HG03432 (cell line): Measurements from ENCODE around the gene ADARB2.

Experiments used
- ATAC-seq: cut with Tn5 transposase; IDR thresholded peaks from one replicate; pipeline ENCODE4 v1.9.1; 2021; ENCODE audit warnings: mild to moderate bottlenecking, moderate library complexity; ENCODE audit not compliant: unreplicated experiment

ADARB2 gene

GRCh38 chr10:1532636-1533035, 204.7 kb downstream of the ADARB2 start:
- no peak for ATAC-seq

GRCh38 chr10:1531883-1532597, 205.3 kb downstream of the ADARB2 start:
- no peak for ATAC-seq

- no peak for ATAC-seq
These were observed 206.3 kb downstream of the ADARB2 start for GRCh38 chr10:1530871-1531517.

- no peak for ATAC-seq
These were observed 207.4 kb downstream of the ADARB2 start for GRCh38 chr10:1529806-1530413.

GRCh38 chr10:1527951-1528350, 209.4 kb downstream of the ADARB2 start:
- no peak for ATAC-seq

GRCh38 chr10:1526436-1527055, 210.8 kb downstream of the ADARB2 start:
- ATAC-seq: no peak

- ATAC-seq: no peak
These were observed 211.8 kb downstream of the ADARB2 start for GRCh38 chr10:1525354-1526162.

- no peak for ATAC-seq
These were observed 212.8 kb downstream of the ADARB2 start for GRCh38 chr10:1524540-1524939.

GRCh38 chr10:1523221-1523620, 214.1 kb downstream of the ADARB2 start:
- ATAC-seq: no peak

- ATAC-seq: no peak
These were observed 215.1 kb downstream of the ADARB2 start for GRCh38 chr10:1522237-1522636.

GRCh38 chr10:1521741-1522140, 215.6 kb downstream of the ADARB2 start:
- ATAC-seq: no peak

- no peak for ATAC-seq
These were observed 216.3 kb downstream of the ADARB2 start for GRCh38 chr10:1520909-1521565.

- no peak for ATAC-seq
These were observed 217.9 kb downstream of the ADARB2 start for GRCh38 chr10:1519391-1519790.

- no peak for ATAC-seq
These were observed 219.6 kb downstream of the ADARB2 start for GRCh38 chr10:1517684-1518083.

- ATAC-seq: no peak
These were observed 220.7 kb downstream of the ADARB2 start for GRCh38 chr10:1516492-1517165.

GRCh38 chr10:1515780-1516491, 221.4 kb downstream of the ADARB2 start:
- no peak for ATAC-seq

- ATAC-seq: no peak
These were observed 222.1 kb downstream of the ADARB2 start for GRCh38 chr10:1515121-1515779.

GRCh38 chr10:1514681-1515080, 222.6 kb downstream of the ADARB2 start:
- no peak for ATAC-seq

GRCh38 chr10:1513221-1513620, 224.1 kb downstream of the ADARB2 start:
- ATAC-seq: no peak
